SH-SY5Y (cell line): ENCODE measurements around the gene TNPO2.

Experiments used
- GATA2 ChIP-seq: IDR thresholded peaks from 2 replicates; pipeline ENCODE4 v1.6.1; 2011; ENCODE audit warnings: mild to moderate bottlenecking, low read depth, low read length
- GATA3 ChIP-seq: IDR thresholded peaks from 2 replicates; pipeline ENCODE4 v1.6.1; 2011; ENCODE audit warnings: low read depth, mild to moderate bottlenecking, low read length, moderate library complexity

DNA sequence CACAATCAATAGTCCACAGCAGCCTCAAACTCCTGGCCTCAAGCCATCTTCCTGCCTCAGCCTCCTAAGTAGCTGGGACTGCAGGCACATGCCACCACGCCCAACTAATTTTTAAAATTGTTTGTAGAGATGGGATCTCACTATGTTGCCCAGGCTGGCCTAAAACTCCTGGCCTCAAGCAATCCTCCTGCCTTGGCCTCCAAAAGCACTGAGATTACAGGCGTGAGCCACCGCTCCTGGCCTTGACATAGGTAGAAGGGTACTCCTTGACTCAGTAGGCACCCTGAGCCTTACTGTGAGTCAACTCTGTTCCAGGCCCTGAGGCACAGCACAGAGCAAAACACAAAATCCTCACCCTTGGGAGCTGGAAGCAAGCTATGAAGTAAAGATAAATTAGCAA is 7.8 kb downstream of the TNPO2 start:
- TF ChIP-seq GATA2 (no peak), GATA3 (no peak)
